Lung microvascular endothelial cell (primary cell): ENCODE data around the gene GARIN5A. TPM values are rescaled to one million over a fixed set of nuclear protein-coding genes. Genes with fewer than 3 reads are reported as not detected.

Experiments used
- DNase-seq, 2 donors: peaks; one replicate each; pipeline versions ENCODE4 v3.0.0 to v3.0.0-alpha.2; 2010; ENCODE audit warnings: low read depth in 2 of 2
- total RNA-seq: library from RNA; depleted of rRNA; stranded (reverse); fragments of >200 nt; gene quantifications from 2 replicates; pipeline ENCODE4 v1.2.1, GENCODE V29; 2014

Gene GARIN5A
- under 0.01 and 0.20 TPM in 2 replicates for total RNA-seq

DNA sequence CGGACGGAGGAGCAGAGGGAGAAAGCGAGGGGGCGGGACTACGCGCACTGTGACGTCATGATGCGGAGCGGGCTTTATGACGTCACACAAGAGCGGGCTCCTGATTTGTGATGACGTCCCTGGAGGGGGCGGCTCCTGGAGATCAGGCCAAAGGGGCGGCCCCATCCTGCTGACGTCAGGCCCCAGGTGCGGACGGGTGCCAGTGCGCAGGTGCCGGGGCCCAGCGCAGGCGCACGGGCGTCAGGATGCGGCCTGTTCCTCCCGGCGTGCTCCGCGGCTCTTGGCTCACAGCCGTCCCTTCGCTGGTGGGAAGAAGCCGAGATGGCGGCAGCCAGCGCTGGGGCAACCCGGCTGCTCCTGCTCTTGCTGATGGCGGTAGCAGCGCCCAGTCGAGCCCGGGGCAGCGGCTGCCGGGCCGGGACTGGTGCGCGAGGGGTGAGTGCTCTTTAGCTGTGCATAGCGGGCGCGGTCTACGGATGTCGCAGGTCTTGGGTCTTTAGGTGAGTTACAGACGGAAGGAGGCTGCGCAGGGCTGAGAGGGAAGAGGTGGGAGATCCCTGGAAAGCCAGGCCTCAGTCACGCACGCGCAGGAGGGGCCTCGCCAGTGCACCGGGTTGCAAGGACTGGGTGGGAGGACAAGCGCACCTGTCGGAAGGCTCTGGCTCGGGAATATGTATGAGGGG is at the start of gene GARIN5A, which contains the start of gene EMC10:
GARIN5A (minus strand) TSS at position 625 of the 683 bp plus-strand sequence; CDS start at position 165, 460 bp downstream.
EMC10 (plus strand) TSS at position 284 of the 683 bp plus-strand sequence; CDS start at position 322, 38 bp downstream.
- DNase-seq: peak; percentile 96 to 98

GRCh38 chr19:50522881-50523280 is 46.2 kb upstream of the GARIN5A start:
- DNase-seq: no peak

DNA sequence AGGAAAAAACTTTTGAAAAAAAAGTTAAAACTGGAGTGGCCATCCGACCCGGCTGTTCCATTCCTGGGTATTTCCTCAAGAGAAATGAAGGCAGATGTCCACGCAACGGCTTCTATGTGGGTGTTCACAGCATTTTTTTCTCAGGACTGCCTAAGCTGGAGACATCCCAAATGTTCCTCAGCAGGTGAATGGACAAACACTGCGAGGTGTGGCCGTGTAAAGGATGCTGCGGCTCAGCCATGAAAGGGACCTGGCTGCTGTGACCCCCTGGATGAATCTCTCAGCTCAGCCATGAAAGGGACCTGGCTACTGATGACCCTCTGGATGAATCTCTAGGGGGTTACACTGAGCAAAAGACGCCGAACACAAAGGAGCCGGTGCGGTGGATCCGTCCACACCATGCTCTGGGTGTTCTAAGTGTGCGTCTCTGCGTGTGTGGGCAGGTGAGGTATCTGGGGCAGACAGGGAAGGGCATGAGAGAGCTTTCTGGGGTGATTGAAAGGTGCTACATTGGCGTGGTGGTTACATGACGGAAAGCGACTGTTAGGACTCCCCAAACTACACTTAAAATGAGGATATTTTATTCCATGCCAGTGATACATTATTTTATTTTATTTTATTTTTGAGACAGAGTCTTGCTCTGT is 44.3 kb upstream of the GARIN5A start:
- no peak for DNase-seq

GRCh38 chr19:50519006-50519575 is 42.4 kb upstream of the GARIN5A start:
- no peak for DNase-seq

- DNase-seq: no peak
Measured at GRCh38 chr19:50518091-50519005, 41.7 kb upstream of the GARIN5A start.

GRCh38 chr19:50517704-50518075 is 41.0 kb upstream of the GARIN5A start:
- DNase-seq: no peak

DNA sequence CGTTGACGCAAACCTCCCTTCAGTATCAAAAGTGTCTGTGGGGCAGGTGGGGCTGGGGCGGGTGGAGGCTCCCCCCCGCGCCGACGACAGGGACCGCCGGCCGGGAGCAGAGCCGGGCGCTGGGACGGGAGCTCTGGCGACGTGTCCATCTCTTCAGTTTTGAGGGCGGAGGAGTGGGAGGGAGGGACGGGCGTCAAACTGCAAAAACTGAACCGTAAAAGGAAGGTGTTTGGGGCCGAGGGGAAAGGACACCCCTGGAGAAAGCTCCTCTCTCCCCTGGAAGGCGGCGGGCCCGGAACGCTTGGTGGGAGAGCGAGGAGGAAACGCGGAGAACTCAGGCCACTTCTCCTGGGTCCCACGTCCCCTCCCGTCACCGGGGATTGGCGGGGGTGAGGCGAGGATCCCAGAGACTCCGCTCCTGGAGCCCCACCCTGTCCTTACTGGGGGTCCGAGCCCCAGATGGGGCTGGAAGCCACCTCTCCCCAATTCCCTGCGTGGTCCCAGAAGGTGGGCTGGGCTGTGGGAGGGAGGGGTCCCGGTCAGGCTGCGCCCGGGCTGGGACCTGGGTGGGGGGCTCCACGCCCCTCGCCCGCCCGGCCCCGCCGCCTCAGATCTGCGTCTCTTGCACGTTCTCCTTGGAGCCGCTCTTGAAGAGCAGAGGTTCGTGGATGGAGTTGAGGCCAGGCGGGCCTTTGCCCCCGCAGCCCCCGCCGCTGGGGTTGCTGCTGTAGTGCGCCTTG is 40.5 kb upstream of the GARIN5A start:
- DNase-seq: no peak

- no peak for DNase-seq
Measured at GRCh38 chr19:50516456-50516855, 39.8 kb upstream of the GARIN5A start.

GRCh38 chr19:50515168-50515561 is 38.5 kb upstream of the GARIN5A start:
- DNase-seq: no peak

- DNase-seq: no peak
Measured at GRCh38 chr19:50514346-50515167, 37.9 kb upstream of the GARIN5A start.

DNA sequence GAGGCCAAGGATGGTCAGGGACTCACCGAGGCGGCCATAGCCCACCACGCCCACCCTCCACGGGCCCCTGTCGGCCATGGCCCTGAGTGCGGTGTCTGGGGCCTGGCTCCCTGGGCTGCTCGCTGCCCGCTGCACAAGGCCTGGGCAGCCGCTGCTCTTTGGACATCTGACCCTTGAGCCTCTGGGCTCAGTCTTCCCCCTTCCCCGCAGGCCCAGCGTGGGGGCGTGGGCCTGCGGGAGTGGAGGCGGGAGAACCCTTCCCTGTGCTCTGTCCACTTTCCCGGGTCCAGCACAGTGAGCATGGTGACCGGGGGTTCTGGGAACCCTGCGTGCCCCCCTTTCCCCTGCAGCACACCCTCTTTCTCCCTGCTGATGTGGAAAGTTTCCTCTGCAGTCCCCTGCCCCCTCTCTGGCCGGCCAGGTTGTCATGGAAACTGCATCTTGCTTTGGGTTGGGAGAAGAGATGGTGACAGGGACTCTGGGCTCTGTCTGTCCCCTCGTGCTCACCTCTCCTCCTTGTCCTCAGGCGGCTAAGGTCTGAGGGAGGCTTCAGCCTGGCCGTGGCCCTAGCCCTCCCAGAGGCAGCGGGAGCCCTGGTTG is 37.2 kb upstream of the GARIN5A start, which contains the start of gene ASPDH:
ASPDH (minus strand) TSS at position 168 of the 600 bp plus-strand sequence; CDS start at position 78, 90 bp downstream.
- no peak for DNase-seq

DNA sequence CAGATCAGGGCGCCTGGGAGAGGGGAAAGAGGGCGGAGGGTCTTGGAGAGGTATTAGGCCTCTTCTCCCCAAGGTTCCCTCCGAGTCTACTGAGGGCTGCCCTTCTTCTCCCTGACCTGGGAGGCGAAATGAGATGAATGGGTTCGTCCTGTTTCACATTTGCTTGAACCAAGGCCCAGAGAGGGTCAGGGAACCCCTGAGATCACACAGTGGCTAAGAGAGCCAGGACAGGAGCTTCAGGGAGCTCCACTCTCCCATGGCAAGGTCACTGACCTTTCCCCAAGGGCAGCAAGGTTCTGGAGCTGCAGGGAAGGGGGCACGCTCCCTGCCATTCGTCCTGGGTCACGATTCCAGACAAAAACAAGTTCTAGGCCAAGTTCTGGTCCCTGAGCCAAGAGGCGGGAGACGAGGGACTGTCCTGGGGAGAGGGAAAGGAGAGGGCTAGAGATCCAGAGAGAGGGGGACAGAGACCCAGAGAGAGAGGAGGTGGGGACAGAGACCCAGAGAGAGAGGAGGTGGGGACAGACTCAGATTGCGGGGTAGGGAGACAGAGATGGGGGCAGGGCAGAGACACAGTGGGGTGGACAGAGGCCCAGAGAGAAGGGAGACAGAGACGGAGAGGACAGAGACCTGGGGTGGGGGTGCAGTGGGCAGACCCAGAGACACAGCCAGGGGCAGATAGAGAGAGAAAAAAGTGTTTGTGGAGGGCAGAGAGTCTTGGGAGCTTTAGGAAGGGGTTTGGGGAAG is 36.5 kb upstream of the GARIN5A start:
- DNase-seq: no peak

DNA sequence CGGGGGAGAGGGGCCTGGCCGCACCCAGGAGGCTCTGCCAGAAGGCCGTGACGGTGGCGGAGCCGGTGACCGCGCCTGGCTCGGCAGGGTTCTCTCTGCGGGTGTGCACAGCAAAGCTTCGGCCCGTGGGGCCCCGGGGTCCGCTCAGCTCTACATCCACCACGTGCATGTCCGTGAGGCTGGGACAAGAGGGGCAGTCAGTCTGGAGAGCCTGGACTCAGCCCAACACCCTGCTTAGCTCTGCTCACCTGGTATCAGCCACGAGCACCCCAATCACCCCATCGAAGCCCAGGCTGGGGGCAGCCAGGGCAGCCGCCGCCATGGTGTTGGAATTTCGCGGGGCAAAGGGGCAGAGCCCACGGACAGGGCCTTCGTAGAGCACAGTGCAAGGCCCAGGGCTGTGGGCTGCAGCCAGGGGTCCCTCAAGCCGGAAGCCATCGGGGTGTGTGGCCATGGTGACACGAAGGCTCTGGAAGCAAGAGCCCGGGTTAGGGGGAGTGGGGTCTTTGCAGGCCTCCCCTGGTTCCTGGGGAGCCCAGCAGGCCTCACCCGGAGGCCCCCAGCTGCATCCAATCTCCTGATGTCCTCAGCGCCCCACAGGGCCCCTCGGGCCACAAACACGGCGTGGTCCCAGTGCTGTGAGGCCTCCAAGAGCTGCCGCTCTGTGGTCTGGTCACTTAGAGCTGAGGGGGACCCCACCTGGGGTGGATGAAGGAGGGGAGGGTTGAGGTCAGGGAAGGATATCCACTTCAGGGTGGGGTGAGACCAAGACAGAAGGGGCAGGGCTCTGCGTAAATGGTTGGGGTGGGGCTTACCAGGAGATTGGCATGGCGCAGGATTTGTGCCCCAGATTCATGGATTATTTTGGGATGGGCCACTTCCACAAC is 35.7 kb upstream of the GARIN5A start:
- DNase-seq: no peak

DNA sequence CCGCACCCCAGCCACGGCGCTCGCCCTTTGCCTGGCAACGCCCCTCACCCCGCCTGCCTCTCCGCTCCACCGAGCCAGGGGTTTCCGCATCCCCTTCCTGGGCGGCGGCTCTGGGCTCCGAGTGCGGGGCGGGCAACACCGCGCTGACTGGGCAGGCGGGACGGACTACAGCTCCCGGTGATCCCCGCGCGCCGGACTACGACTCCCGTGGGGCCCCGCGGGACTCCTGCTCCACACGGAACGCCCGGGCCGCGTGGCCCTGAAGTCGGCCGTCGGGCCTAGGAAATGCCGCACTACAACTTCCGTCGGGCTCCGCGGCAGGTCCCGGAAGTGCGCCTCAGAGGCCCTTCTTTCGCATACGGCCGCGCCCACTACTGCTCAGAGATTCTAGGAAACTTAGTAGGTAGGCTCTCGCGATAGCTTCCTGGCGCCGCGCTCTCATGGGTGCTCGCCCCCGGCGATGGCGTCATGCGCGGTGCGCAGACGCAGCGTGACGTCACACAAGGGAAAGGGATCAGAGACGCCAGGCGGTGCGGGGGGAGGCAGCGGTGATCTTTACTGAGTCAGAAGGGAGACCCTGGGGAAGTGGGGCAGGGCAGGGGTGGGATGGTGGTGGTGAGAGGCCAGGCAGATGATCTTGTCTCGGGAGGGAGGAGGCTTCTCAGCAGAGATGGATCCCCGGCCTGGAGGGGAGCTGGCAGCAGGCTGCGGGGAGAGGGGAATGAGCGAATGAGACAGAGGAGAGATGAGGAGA is 34.6 kb upstream of the GARIN5A start, which contains the start of gene JOSD2:
JOSD2 (minus strand) TSS at position 123 of the 754 bp plus-strand sequence. CDS start 760 bp downstream, outside the sequence.
- peak; percentile 99 for DNase-seq

DNA sequence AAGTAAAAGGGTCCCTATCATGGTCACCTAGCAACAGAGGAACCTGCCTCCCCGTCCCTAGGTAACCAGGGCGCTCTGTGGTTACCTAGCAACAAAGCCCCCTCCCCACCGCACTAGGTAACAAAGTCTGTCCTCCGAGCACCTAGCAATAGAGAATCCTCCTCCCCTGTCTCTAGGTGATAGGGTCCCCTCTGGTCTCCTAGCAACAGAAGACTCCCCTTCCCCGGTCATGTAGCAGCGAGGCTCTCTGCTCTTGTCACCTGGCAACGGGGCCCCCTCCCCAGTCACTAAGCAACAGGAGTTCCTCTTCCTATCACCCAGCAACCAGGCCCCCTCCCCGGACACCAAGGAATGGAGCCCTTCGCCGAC is 34.0 kb upstream of the GARIN5A start:
- DNase-seq: no peak

DNA sequence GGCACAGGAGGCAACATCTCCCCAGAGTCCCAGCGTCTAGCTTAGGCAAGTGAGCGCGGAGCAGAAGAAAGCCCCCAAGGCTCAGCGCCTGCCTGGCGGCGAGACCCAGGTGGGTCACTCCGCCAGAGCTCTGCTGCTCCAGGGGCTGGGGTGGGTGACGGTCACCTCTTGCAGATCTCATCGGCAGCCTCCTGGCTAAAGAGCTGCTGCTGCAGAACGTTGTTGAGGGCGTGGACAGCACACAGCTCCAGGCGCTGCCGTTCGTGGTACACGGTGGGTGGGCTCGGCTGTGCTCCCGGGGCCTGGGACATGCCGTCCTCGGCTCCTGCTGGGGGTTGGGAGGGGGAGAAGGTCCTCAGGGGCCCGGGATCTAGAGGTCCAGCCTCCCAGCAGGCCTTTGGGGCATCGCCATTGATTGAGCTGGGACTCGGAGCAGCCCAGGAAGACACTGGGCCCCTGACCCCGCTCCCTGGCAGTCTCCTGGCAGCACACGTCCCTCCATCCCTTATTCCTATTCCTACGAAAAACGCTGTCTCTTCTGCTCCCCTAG is 33.5 kb upstream of the GARIN5A start:
- DNase-seq: no peak

GRCh38 chr19:50509366-50509765 is 32.7 kb upstream of the GARIN5A start:
- DNase-seq: no peak
